GM19328 (cell line): ENCODE data around the gene GLIS2.

Experiments used
- ATAC-seq: cut with Tn5 transposase; IDR thresholded peaks from one replicate; pipeline ENCODE4 v1.9.1; 2021; ENCODE audit warnings: mild to moderate bottlenecking, moderate library complexity; ENCODE audit not compliant: unreplicated experiment

Gene GLIS2

GRCh38 chr16:4315186-4316107 lies at the start of gene GLIS2:
Gene GLIS2, plus strand, starts transcription at chr16:4316067. Its CDS starts 16,214 bp downstream, at chr16:4332281.
- no peak for ATAC-seq

- no peak for ATAC-seq
Observed at GRCh38 chr16:4266372-4266771, 49.5 kb upstream of the GLIS2 start.

GRCh38 chr16:4270091-4270490 lies 45.8 kb upstream of the GLIS2 start:
- no peak for ATAC-seq

- no peak for ATAC-seq
Observed at GRCh38 chr16:4270595-4270994, 45.3 kb upstream of the GLIS2 start.

GRCh38 chr16:4271176-4272113 lies 44.4 kb upstream of the GLIS2 start:
- ATAC-seq: peak; percentile 56

GRCh38 chr16:4272114-4272956 lies 43.5 kb upstream of the GLIS2 start:
- ATAC-seq: no peak

GRCh38 chr16:4273858-4274311 lies 42.0 kb upstream of the GLIS2 start:
- no peak for ATAC-seq

- no peak for ATAC-seq
Observed at GRCh38 chr16:4275861-4276260, 40.0 kb upstream of the GLIS2 start.

- ATAC-seq: no peak
Observed at GRCh38 chr16:4277987-4278513, 37.8 kb upstream of the GLIS2 start.

- no peak for ATAC-seq
Observed at GRCh38 chr16:4280625-4281024, 35.2 kb upstream of the GLIS2 start.

- no peak for ATAC-seq
Observed at GRCh38 chr16:4283441-4283840, 32.4 kb upstream of the GLIS2 start.

GRCh38 chr16:4283939-4284338 lies 31.9 kb upstream of the GLIS2 start:
- ATAC-seq: no peak

GRCh38 chr16:4285167-4285566 lies 30.7 kb upstream of the GLIS2 start:
- no peak for ATAC-seq

- ATAC-seq: peak; percentile 55
Observed at GRCh38 chr16:4288148-4288921, 27.5 kb upstream of the GLIS2 start.

- no peak for ATAC-seq
Observed at GRCh38 chr16:4290236-4290830, 25.5 kb upstream of the GLIS2 start.

GRCh38 chr16:4291699-4292098 lies 24.2 kb upstream of the GLIS2 start:
- no peak for ATAC-seq

- ATAC-seq: no peak
Observed at GRCh38 chr16:4293181-4293716, 22.6 kb upstream of the GLIS2 start.

- ATAC-seq: no peak
Observed at GRCh38 chr16:4293822-4294457, 21.9 kb upstream of the GLIS2 start.
